Melanocyte of skin (primary cell): Measurements from ENCODE around the gene TTC14. TPM values are rescaled to one million over a fixed set of nuclear protein-coding genes. Genes with fewer than 3 reads are reported as not detected.

ENCODE experiments used
- small RNA-seq, 2 donors: library from RNA; depleted of rRNA; stranded (forward); fragments of <200 nt; gene quantifications; one replicate each; pipeline ENCODE3, GENCODE V24; 2012
- total RNA-seq, 2 donors: library from RNA; depleted of rRNA; stranded (reverse); fragments of >200 nt; gene quantifications; 2 replicates each; pipeline ENCODE4 v1.2.3, GENCODE V29; 2012

Gene TTC14
- 10 to 100 TPM; 21.3 to 35.8 TPM for total RNA-seq

DNA sequence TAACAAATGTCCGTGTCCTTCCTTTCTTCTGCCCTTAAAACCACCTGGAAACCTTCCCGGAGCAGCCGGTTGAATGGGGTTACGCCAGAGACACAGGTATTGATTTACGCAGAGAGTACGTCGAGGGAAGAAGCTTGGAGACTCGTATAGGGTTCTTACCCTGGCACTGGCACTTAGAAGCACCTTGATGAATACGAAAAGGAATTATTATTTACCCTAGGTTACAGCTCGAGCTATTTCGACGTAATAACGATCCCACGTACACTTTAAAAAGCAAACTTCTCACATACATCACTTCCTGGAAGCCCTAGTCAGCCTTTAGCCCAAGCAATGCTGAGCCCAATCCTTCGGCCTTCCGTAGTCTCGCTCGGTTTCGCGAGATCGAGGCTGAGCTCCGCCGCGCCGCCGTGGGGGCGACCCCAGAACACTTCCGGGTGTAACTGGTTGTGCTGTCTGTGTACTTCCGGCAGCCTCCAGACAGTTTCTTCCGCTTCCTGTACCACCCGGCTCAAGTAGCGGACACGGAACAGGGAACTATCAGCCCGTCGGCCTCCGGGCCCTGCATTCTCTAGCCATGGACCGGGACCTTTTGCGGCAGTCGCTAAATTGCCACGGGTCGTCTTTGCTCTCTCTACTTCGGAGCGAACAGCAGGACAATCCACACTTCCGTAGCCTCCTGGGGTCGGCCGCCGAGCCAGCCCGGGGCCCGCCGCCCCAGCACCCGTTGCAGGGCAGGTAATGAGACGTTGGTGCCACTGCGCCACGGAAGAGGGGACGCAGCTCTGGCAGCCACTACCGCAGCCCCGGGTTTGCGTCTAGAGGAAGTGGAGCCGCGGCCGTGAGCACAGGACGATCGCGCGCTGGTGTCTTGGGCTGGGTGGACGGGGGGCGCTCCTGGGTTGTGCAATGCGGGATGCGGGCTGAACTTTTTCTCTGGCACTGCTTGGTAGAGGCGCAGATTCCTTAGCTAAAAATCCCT is at the start of gene TTC14:
Gene TTC14 (plus strand): TSS at position 476 of the 979 bp plus-strand sequence. CDS start 99 bp downstream, at position 575.

Small RNA genes lying within 50 kb of the gene (small RNA-seq; reads per million reads assigned to genes)
- gene AC068298.1, result 0 reads per million in 2 donors
- gene RNU6-486P, result 0 reads per million in 2 donors

Other genes with a start within 250 kb of the TTC14 start
- not detected for gene CCDC39, start 77.3 kb downstream of the TTC14 start, total RNA-seq